ENCODE data around the gene PIGT.

The PIGT gene

DNA sequence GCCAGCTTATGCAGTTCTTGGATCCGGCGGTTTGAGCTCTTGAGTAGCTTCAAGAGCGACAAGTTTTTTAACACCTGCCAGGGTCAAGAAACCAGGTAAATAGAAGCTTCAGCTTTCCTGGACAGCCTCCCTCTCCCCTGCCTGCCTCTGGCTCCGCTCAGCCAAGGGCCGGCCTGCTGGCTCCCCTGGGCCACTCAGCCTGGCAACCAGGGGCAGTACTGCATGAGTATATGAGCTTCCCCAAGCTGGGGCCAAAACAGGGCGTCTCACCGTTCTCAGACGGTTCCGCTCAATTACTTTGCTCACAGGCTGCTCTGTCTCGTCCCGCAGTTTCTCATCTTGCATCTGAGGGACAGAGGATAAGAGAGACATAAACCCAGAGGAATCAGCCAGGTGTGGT is 38.7 kb upstream of the PIGT start (continued):
- TF ChIP-seq, protein P1, sequence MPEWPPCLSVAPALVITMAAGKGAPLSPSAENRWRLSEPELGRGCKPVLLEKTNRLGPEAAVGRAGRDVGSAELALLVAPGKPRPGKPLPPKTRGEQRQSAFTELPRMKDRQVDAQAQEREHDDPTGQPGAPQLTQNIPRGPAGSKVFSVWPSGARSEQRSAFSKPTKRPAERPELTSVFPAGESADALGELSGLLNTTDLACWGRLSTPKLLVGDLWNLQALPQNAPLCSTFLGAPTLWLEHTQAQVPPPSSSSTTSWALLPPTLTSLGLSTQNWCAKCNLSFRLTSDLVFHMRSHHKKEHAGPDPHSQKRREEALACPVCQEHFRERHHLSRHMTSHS (tag by site-specific recombination; IDR thresholded peaks at IDR 0.05): no peak
- TF ChIP-seq ZNF596 (tag by site-specific recombination; IDR thresholded peaks at IDR 0.05): no peak
- TF ChIP-seq ZNF404 (tag by site-specific recombination; IDR thresholded peaks at IDR 0.05): no peak
- no peak for TF ChIP-seq ZNF555 (tag by site-specific recombination; conservative IDR thresholded peaks at IDR 0.05)
- TF ChIP-seq KLF1 (tag by site-specific recombination; IDR thresholded peaks at IDR 0.05): no peak
- TF ChIP-seq, protein P2, sequence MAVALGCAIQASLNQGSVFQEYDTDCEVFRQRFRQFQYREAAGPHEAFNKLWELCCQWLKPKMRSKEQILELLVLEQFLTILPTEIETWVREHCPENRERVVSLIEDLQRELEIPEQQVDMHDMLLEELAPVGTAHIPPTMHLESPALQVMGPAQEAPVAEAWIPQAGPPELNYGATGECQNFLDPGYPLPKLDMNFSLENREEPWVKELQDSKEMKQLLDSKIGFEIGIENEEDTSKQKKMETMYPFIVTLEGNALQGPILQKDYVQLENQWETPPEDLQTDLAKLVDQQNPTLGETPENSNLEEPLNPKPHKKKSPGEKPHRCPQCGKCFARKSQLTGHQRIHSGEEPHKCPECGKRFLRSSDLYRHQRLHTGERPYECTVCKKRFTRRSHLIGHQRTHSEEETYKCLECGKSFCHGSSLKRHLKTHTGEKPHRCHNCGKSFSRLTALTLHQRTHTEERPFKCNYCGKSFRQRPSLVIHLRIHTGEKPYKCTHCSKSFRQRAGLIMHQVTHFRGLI (tag by site-specific recombination; IDR thresholded peaks at IDR 0.05): no peak
- TF ChIP-seq ZBTB21 (tag by site-specific recombination; IDR thresholded peaks at IDR 0.05): no peak
- TF ChIP-seq ZNF76 (tag by site-specific recombination; IDR thresholded peaks at IDR 0.05; ENCODE audit: borderline replicate concordance, low read depth): no peak
- no peak for TF ChIP-seq ZNF202 (tag by site-specific recombination; IDR thresholded peaks at IDR 0.05; ENCODE audit: borderline replicate concordance)

DNA sequence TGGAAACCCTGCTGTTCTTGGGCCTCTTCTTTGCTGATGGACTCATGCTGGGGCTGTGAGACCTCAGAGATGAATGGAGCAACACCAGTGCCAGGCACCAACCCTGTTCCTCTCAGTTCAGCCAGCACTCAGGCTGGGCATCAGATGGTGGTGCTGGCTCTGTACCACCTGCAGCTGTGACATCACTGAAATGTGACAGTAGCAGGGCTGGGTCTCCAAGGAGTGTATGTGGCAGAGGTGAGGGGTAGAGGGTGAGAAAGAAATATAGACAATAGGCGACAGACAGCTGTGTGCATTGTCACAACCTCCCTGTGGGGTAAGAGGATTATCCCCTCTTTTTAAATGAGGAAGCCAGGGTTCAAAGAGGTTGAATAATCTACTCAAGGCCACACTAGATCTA is 37.8 kb upstream of the PIGT start, which contains the start of gene TP53TG5:
Gene TP53TG5 (minus strand): TSS at position 135 of the 400 bp plus-strand sequence. CDS start 89 bp downstream, at position 46.
- Histone ChIP-seq H3K9me3 (ENCODE audit: control insufficient read depth, insufficient read depth, low read depth, low read length) (no peaks in the 10 kb centered on the region), H3K4me3 (ENCODE audit: low read depth, low read length) (no peak within 1 kb of the TSS), H3K36me3 (ENCODE audit: control insufficient read depth in 2 of 2, insufficient read depth in 1 of 2, low read length in 2 of 2) (peaks cover 0 to 4% of the 10 kb centered on the region in 2 experiments; a peak in 1 of 3 replicates), H3K4me1 (ENCODE audit: control insufficient read depth, insufficient read depth, low read length) (no peaks in the 10 kb centered on the region), H3K27ac (ENCODE audit: extremely low read depth, low read depth, low read length) (no peak within 1 kb of the TSS)
- ChIA-PET POLR2A (no interaction called here), CTCF (interaction anchor here (0.7 kb wide), 1 partner anchor 16 kb away, joined by 3 read pairs; no protein-coding TSS in a partner anchor)
- TF ChIP-seq ZBTB48 (tag by site-specific recombination; IDR thresholded peaks at IDR 0.05) (no peak), ZBTB8A (tag by site-specific recombination; IDR thresholded peaks at IDR 0.05) (no peak), ZNF561 (tag by site-specific recombination; IDR thresholded peaks at IDR 0.05; ENCODE audit: borderline replicate concordance) (no peak), ZEB2 (tag by site-specific recombination; IDR thresholded peaks at IDR 0.05) (no peak), ZNF366 (tag by site-specific recombination; conservative IDR thresholded peaks at IDR 0.05) (no peak), ZNF660 (tag by site-specific recombination; IDR thresholded peaks at IDR 0.05) (no peak), ZNF544 (tag by site-specific recombination; IDR thresholded peaks at IDR 0.05) (no peak), ZNF112 (tag by site-specific recombination; IDR thresholded peaks at IDR 0.05) (no peak), ZNF529 (tag by site-specific recombination; IDR thresholded peaks at IDR 0.05; ENCODE audit: insufficient replicate concordance) (no peak)
- TF ChIP-seq, protein P3, sequence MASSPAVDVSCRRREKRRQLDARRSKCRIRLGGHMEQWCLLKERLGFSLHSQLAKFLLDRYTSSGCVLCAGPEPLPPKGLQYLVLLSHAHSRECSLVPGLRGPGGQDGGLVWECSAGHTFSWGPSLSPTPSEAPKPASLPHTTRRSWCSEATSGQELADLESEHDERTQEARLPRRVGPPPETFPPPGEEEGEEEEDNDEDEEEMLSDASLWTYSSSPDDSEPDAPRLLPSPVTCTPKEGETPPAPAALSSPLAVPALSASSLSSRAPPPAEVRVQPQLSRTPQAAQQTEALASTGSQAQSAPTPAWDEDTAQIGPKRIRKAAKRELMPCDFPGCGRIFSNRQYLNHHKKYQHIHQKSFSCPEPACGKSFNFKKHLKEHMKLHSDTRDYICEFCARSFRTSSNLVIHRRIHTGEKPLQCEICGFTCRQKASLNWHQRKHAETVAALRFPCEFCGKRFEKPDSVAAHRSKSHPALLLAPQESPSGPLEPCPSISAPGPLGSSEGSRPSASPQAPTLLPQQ (tag by site-specific recombination; IDR thresholded peaks at IDR 0.05): no peak
- TF ChIP-seq, protein P4, sequence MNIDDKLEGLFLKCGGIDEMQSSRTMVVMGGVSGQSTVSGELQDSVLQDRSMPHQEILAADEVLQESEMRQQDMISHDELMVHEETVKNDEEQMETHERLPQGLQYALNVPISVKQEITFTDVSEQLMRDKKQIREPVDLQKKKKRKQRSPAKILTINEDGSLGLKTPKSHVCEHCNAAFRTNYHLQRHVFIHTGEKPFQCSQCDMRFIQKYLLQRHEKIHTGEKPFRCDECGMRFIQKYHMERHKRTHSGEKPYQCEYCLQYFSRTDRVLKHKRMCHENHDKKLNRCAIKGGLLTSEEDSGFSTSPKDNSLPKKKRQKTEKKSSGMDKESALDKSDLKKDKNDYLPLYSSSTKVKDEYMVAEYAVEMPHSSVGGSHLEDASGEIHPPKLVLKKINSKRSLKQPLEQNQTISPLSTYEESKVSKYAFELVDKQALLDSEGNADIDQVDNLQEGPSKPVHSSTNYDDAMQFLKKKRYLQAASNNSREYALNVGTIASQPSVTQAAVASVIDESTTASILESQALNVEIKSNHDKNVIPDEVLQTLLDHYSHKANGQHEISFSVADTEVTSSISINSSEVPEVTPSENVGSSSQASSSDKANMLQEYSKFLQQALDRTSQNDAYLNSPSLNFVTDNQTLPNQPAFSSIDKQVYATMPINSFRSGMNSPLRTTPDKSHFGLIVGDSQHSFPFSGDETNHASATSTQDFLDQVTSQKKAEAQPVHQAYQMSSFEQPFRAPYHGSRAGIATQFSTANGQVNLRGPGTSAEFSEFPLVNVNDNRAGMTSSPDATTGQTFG (tag by site-specific recombination; IDR thresholded peaks at IDR 0.05; ENCODE audit: borderline replicate concordance): no peak
- TF ChIP-seq, protein P5, sequence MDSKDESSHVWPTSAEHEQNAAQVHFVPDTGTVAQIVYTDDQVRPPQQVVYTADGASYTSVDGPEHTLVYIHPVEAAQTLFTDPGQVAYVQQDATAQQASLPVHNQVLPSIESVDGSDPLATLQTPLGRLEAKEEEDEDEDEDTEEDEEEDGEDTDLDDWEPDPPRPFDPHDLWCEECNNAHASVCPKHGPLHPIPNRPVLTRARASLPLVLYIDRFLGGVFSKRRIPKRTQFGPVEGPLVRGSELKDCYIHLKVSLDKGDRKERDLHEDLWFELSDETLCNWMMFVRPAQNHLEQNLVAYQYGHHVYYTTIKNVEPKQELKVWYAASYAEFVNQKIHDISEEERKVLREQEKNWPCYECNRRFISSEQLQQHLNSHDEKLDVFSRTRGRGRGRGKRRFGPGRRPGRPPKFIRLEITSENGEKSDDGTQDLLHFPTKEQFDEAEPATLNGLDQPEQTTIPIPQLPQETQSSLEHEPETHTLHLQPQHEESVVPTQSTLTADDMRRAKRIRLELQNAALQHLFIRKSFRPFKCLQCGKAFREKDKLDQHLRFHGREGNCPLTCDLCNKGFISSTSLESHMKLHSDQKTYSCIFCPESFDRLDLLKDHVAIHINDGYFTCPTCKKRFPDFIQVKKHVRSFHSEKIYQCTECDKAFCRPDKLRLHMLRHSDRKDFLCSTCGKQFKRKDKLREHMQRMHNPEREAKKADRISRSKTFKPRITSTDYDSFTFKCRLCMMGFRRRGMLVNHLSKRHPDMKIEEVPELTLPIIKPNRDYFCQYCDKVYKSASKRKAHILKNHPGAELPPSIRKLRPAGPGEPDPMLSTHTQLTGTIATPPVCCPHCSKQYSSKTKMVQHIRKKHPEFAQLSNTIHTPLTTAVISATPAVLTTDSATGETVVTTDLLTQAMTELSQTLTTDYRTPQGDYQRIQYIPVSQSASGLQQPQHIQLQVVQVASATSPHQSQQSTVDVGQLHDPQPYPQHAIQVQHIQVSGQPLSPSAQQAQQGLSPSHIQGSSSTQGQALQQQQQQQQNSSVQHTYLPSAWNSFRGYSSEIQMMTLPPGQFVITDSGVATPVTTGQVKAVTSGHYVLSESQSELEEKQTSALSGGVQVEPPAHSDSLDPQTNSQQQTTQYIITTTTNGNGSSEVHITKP (tag by site-specific recombination; IDR thresholded peaks at IDR 0.05): no peak
- TF ChIP-seq, protein P6, sequence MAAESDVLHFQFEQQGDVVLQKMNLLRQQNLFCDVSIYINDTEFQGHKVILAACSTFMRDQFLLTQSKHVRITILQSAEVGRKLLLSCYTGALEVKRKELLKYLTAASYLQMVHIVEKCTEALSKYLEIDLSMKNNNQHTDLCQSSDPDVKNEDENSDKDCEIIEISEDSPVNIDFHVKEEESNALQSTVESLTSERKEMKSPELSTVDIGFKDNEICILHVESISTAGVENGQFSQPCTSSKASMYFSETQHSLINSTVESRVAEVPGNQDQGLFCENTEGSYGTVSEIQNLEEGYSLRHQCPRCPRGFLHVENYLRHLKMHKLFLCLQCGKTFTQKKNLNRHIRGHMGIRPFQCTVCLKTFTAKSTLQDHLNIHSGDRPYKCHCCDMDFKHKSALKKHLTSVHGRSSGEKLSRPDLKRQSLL (tag by site-specific recombination; IDR thresholded peaks at IDR 0.05): no peak
- TF ChIP-seq, protein P7, sequence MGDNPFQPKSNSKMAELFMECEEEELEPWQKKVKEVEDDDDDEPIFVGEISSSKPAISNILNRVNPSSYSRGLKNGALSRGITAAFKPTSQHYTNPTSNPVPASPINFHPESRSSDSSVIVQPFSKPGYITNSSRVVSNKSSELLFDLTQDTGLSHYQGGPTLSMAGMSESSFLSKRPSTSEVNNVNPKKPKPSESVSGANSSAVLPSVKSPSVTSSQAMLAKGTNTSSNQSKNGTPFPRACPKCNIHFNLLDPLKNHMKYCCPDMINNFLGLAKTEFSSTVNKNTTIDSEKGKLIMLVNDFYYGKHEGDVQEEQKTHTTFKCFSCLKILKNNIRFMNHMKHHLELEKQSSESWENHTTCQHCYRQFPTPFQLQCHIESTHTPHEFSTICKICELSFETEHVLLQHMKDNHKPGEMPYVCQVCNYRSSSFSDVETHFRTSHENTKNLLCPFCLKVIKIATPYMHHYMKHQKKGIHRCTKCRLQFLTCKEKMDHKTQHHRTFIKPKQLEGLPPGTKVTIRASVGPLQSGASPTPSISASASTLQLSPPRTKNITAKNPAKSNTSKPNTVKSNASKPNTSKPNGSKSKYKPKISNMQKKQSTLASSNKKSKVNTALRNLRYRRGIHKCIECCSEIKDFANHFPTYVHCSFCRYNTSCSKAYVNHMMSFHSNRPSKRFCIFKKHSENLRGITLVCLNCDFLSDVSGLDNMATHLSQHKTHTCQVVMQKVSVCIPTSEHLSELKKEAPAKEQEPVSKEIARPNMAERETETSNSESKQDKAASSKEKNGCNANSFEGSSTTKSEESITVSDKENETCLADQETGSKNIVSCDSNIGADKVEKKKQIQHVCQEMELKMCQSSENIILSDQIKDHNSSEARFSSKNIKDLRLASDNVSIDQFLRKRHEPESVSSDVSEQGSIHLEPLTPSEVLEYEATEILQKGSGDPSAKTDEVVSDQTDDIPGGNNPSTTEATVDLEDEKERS (tag by site-specific recombination; IDR thresholded peaks at IDR 0.05): no peak

Data from HEK293 (cell line).